K562 (cell line): Measurements from ENCODE around the gene MRGPRF. TPM values are rescaled to one million over a fixed set of nuclear protein-coding genes. Genes with fewer than 3 reads are reported as not detected.
A peak's percentile ranks its signal among the peaks of the same experiment; 100 is the strongest.

Experiments used
- ASH1L ChIP-seq: fragments of 450-650 bp; IDR thresholded peaks from 2 replicates; pipeline ENCODE4 v1.6.1; 2018; ENCODE audit warnings: borderline replicate concordance, mild to moderate bottlenecking, low read depth; ENCODE audit not compliant: partially characterized antibody
- CHCHD3 ChIP-seq: fragments of 250-450 bp; sonication (Bioruptor Pico); IDR thresholded peaks from 2 replicates; pipeline ENCODE4 v2.1.2; 2022; ENCODE audit warnings: mild to moderate bottlenecking
- E2F3 ChIP-seq: fragments of 250-450 bp; sonication (Bioruptor Pico); IDR thresholded peaks from 2 replicates; pipeline ENCODE4 v1.4.0; 2020; ENCODE audit warnings: mild to moderate bottlenecking
- ESRRA ChIP-seq: fragments of 450-650 bp; IDR thresholded peaks from 2 replicates; pipeline ENCODE4 v1.6.1; 2014; ENCODE audit warnings: low read depth, mild to moderate bottlenecking, moderate library complexity, borderline replicate concordance
- HDAC1 ChIP-seq, 2 experiments: fragments of 450-650 bp; IDR thresholded peaks; 2 replicates each; pipeline ENCODE4 v1.6.1; 2016 to 2017; ENCODE audit warnings: inconsistent platforms in 1 of 2, mild to moderate bottlenecking in 1 of 2, moderate library complexity in 1 of 2
- HINFP ChIP-seq: fragments of 450-650 bp; conservative IDR thresholded peaks from 2 replicates; pipeline ENCODE4 v1.6.1; 2016; ENCODE audit warnings: missing genetic modification characterization, low read depth, mild to moderate bottlenecking, control low read depth, missing compliant biosample characterization
- HNRNPL ChIP-seq: fragments of 200-400 bp; formaldehyde crosslinking; IDR thresholded peaks from 2 replicates; pipeline ENCODE4 v1.6.1; 2017; ENCODE audit warnings: low read depth, mild to moderate bottlenecking, low read length
- MGA ChIP-seq: fragments of 450-650 bp; IDR thresholded peaks from 2 replicates; pipeline ENCODE4 v1.6.1; 2016; ENCODE audit warnings: mild to moderate bottlenecking, moderate library complexity
- RBBP5 ChIP-seq: fragments of 200-600 bp; sonication (generic); IDR thresholded peaks from 2 replicates; pipeline ENCODE4 v1.6.1; 2012; ENCODE audit warnings: borderline replicate concordance, mild to moderate bottlenecking, low read length, control low read depth, inconsistent platforms; ENCODE audit not compliant: insufficient read depth, poor library complexity, severe bottlenecking
- ZFP36 ChIP-seq: fragments of 150-350 bp; IDR thresholded peaks from 2 replicates; pipeline ENCODE4 v1.6.1; 2018; ENCODE audit warnings: low read length, low read depth; ENCODE audit not compliant: partially characterized antibody
- ZNF280A ChIP-seq: fragments of 450-650 bp; IDR thresholded peaks from 2 replicates; pipeline ENCODE4 v1.6.1; 2018; ENCODE audit warnings: mild to moderate bottlenecking, low read depth; ENCODE audit not compliant: partially characterized antibody
- polyA plus RNA-seq, 8 experiments: library from polyadenylated mRNA; depleted of rRNA in 4 of 8; stranded (reverse) in 5 of 8; unstranded in 3 of 8; fragments of >200 nt; fragmentation: Nextera tagmentation in 2 of 8; fragmentation: Illumina TruSeq in 1 of 8; extraction: Ambion mirVana in 2 of 8; extraction: Trizol in 1 of 8; gene quantifications; 2 replicates each; pipeline versions ENCODE4 v1.2.1 to v1.2.3, GENCODE V29; 2011 to 2014; ENCODE audit warnings: inconsistent platforms in 1 of 8, missing spikeins in 1 of 8
- total RNA-seq, 7 experiments: library from RNA; depleted of rRNA in 6 of 7; stranded (reverse); fragments of >200 nt in 6 of 7; fragmentation: Illumina TruSeq in 2 of 7; extraction: Trizol in 2 of 7; gene quantifications; 2 replicates each; pipeline versions ENCODE4 v1.2.1 to v1.2.3, GENCODE V29; 2011 to 2021; ENCODE audit warnings: low replicate concordance in 1 of 7

Gene MRGPRF
- total and polyA plus RNA-seq, 9 of the 15 experiments (the other 6 are each of a cell fraction or from before 2014, with no cell fraction given): not detected

DNA sequence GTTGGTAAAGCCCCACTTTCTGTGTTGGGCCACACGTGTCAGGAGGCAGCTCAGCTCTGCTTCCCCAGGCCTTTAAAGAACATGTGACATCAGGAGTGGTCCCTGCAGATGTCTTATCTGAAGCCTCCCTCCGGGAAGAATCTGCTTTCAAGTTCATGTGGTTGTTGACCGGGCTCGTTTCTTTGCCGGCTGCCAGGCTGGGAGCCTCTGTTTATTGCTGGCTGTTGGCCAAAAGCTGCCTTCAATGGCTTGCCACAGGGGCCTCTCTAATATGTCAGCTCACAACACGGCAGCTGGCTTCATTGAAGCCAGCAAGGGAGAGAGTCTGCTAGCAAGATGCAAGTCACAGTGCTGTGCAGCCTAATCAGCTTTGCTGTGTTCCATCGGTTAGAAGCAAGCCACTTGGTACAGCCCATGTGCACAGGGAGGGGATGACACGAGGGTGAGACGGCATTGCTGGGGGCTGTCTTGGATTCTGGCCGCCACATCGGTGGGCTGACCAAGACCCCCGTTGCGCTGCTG, 14.6 kb downstream of the MRGPRF start (continued):
- TF ChIP-seq HNRNPL: no peak
- TF ChIP-seq ZFP36: peak; percentile 83
- TF ChIP-seq HDAC1 (IDR thresholded peaks at IDR 0.05): no peak
- no peak for TF ChIP-seq E2F3 (CRISPR knock-in tag)
- no peak for TF ChIP-seq RBBP5
- no peak for TF ChIP-seq ASH1L
- TF ChIP-seq HINFP (tag): no peak
- TF ChIP-seq ESRRA: no peak
- no peak for TF ChIP-seq CHCHD3 (CRISPR knock-in tag)
- no peak for TF ChIP-seq ZNF280A
- TF ChIP-seq MGA: peak; percentile 24; the same call in 1 of the 2 replicates
